ENCODE data around the gene DCTN4.
A peak's percentile ranks its signal among the peaks of the same experiment; 100 is the strongest.
"Not testable (repeated sequence)": the region's sequence is repeated elsewhere in the genome, so short reads cannot be mapped to it uniquely, and the experiment has no call there.

Gene DCTN4

DNA sequence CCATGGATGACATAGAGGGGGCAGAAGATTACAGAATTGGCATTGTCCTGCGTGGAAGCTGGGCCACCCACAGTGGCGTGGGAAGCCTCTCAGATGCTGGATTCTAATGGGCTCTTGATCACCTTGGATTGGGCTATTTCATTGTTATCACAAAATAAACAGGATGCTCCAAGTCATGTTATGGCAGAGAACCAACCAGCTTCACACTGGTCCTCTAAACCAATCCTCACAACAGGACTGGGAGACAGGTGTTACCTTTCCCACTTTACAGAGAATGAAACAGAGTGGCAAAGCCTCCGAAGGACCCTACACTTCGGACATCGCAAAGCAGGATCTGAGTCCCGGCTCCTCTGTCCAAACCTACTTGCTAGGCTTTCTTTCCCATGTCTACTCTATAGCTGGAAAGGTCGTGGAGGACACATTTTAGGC, 19.3 kb upstream of the DCTN4 start:
- no peak for DNase-seq

DNA sequence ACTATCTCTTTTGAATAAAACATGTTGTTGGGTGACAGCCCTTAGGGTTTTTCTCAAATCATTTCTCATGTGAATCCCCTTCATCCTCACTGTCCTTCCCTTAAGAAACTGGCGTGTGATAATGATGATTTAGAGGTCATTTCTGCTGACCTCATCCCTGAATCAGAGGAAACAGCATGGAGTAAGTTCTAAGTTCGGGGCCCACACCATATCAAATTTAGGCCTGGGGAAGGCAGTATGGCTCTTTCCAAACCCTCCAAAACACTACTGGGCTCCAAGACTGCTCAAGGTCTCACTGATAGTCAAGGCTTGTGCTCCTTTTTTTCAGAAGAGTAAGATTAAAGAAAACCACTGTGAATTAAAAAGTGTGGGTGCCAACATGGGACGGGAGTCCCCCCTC, 18.9 kb upstream of the DCTN4 start:
- DNase-seq: no peak

GRCh38 chr5:150774145-150774544, 15.3 kb upstream of the DCTN4 start:
- no peak for DNase-seq

- DNase-seq: no peak
Measured at GRCh38 chr5:150771034-150771795, 12.4 kb upstream of the DCTN4 start.

GRCh38 chr5:150766251-150766650, 7.4 kb upstream of the DCTN4 start:
- DNase-seq: no peak

GRCh38 chr5:150765799-150766169, 7.0 kb upstream of the DCTN4 start:
- no peak for DNase-seq

- DNase-seq: no peak
Measured at GRCh38 chr5:150765011-150765798, 6.4 kb upstream of the DCTN4 start.

GRCh38 chr5:150764530-150764929, 5.7 kb upstream of the DCTN4 start:
- DNase-seq: no peak

DNA sequence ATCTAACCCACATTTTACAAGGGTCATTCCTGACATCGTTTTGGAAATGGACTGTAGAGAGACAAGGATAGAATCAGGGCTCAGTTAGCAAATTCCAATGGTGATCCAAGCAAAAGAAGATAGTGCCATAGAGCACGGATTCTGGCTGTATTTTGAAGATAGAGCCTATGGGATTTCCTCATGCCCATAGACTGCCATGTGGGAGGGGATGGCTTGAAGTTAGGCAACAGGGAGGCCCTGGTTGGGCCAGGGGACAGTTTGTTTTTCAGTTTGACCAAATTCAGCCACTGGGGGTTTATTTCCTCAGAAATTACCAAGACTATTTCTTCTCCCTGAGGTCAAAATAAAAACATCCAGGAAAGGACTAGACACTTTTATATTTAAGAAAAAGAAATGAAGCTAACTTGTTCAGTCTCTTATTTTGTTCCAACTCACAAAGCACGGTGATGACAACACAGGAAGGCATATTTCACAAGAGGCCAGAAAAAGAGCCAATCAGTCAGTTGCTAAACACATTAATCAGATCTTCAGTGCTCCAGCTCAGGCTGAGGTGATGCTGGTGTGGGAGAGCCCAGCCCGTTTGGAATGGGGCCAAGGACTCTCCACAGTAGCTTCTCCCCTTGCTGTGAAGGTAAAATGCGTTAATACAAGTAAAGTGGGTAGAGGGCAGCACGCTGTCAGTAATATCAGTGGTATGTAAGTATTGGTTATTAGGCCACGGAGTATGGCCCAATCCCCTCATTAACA, 4.4 kb upstream of the DCTN4 start:
- DNase-seq: no peak

GRCh38 chr5:150762211-150762610, 3.4 kb upstream of the DCTN4 start:
- DNase-seq: no peak

GRCh38 chr5:150759334-150759583, 442 bp upstream of the DCTN4 start:
- no peak for DNase-seq

DNA sequence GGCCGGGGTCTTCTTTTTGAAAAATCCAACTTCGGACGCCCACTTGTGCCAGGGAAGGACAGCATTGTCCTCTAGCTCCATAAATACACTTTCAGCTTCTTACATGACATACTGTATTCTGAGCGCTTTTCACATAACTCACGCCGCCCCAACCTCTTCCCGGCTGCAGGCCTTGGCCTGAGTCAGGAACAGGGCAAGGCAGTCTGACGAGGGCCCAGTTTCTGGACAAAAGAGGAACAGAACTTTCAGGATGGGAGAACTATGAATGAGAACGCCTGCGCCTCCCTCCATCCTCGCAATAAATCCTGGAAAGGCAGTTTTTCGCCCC, 650 bp downstream of the DCTN4 start:
- no peak for DNase-seq

GRCh38 chr5:150757087-150757649, 1.6 kb downstream of the DCTN4 start:
- no peak for DNase-seq

DNA sequence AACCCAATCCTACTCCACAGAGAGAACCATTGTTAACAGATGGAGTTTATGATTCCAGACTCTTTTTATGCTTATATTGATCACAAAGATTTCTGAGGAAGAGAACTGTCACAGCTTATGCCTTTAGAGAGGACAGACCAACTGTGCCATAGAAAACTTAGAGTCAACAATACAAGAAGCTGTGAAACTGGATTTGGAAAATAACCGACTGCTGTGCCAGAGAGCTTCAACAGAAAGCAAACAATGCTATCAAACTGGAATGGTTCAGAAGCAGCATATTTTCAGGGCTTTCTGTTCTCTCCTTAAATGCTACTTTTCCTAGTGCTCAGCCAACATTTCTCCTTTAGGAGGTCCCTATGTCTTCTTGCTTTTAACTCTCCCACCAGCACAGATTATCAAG, 5.0 kb downstream of the DCTN4 start:
- no peak for DNase-seq

DNA sequence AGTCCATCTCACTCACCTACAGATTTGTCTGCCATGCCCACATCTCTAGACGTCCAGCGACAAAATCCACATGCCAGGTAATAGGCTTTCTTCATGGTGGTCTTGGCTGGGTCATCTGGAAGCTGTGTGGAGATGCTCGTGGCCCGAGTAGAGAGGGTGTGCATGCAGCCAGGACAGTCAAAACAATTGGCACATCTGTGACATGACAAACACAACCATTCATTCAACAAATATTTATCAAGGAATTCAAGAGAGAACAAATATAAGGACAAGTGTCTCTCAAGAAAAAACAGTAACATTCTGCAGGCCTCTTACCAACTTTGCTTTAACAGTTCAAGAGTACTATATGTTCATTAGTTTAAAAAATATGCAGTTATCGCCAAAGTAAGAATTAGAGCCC, 5.4 kb downstream of the DCTN4 start:
- no peak for DNase-seq

DNA sequence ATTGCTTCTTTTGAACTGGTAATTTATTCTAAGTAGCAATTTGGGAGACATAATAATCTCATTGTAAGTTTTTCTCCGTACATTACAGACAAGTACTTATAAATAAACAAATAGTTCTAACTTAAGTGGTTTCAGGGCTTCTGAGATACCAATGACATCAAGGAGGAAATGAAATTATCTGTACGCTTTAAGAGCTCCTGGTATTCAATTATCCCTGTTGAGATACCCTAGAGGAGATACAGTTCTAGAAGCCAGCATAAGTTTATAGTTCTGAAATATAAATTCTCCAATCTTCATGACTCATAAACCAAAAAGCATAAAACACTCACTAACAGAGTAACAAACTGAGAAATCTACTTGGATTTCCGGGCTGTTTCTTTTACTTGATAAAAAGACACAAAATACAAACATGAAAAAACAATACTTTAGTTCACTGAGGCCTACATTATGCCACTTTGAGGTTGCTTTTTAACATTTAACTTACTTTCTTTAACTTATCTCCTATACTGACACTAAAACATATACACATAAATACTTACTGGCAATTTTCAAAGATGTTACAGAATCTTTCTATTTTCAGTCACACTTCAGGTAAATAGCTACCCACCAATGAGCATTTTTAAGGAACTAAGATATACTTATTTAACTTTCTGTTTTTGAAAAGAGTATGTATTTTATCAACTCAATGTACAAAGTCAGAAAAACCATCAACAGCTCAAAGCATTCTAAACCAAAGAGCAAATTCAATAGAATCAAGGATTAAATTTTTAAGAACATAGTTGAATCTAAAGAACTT, 7.5 kb downstream of the DCTN4 start:
- DNase-seq: no peak

- DNase-seq: no peak
Measured at GRCh38 chr5:150750469-150750868, 8.3 kb downstream of the DCTN4 start.

- DNase-seq: not testable (repeated sequence)
Measured at GRCh38 chr5:150743142-150743488, 15.7 kb downstream of the DCTN4 start.

GRCh38 chr5:150742455-150743141, 16.2 kb downstream of the DCTN4 start:
- DNase-seq: not testable (repeated sequence)

DNA sequence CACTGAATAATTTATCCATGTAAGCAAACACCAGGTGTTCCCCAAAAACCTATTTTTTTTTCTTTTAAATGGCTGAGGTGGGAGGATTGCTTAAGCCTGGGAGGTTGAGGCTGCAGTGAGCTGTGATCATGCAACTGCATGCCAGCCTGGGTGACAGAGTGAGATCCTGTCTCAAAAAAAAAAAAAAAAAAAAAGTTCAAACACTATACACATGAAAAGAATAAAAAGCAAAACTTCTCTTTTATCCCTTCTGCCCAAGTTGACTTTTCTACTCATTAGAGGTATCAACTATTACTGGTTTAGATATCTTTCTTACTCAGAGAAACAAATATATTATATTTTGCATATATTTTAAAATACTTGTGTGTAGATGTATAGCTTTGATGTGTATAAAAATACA, 17.8 kb downstream of the DCTN4 start:
- DNase-seq: no peak

DNA sequence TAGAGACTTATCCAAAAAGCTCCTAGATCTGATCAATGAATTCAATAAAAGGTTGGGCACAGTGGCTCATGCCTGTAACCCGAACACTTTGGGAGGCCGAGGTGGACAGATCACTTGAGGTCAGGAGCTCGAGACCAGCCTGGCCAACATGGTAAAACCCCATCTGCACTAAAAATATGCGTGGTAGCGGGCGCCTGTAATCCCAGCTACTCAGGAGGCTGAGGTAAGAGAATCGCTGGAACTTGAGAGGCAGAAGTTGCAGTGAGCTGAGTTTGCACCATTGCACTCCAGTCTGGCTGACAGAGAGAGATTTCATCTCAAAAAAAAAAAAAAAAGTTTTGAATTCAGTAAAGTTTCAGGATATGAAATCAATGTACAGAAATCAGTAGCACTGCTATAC, 20.0 kb downstream of the DCTN4 start:
- DNase-seq: no peak

- DNase-seq: peak in 1 of 2 experiments; percentile 32
Measured at GRCh38 chr5:150734579-150735384, 24.0 kb downstream of the DCTN4 start.

All from activated T-cell treated with anti-CD3 and anti-CD28 coated beads, Interleukin-2, amount 50 U/mL, for 48 hours (primary cell).